KBM-7 (cell line): ENCODE data around the gene KRTAP5-8.
A peak's percentile ranks its signal among the peaks of the same experiment; 100 is the strongest.
"Not testable (repeated sequence)": the region's sequence is repeated elsewhere in the genome, so short reads cannot be mapped to it uniquely, and the experiment has no call there.

Experiments used
- DNase-seq: peaks from one replicate; pipeline ENCODE4 v3.0.0-alpha.2; 2015
- in situ Hi-C: fragments of 300-500 bp; cut with MboI; formaldehyde crosslinking; loops from 2 replicates; pipeline ENCODE4 v1.14.3; 2020; ENCODE audit warnings: low sequenced_read_pairs, low pct_unique_long_range_greater_than_20kb, mixed read lengths

KRTAP5-8 gene

GRCh38 chr11:71505001-71505400 is 32.8 kb upstream of the KRTAP5-8 start:
- DNase-seq = no peak
- in situ Hi-C loops = no loop called here

- in situ Hi-C loops = no loop called here
- no peak for DNase-seq
Measured at GRCh38 chr11:71505781-71506180, 32.0 kb upstream of the KRTAP5-8 start.

DNA sequence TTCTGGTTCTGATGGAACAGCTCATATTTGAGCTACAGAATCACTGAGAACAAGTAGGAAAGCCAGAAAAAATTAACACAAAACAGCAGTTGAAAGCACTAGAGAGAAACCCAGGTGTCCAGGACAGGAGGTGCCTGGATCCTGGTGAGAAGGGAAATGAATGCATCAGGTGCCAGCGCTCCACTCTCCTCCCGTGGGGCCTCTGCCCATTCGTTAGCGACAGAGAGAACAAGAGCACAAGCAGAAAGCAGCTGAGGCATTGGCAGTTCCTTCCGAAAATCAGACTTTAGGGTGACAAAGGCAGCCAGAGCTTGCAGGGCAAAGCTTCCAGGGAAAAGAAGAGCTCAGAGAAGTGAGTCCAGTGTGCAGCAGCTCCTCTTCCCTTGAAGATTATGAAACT is 30.7 kb upstream of the KRTAP5-8 start:
- in situ Hi-C loops = no loop called here
- DNase-seq = no peak

DNA sequence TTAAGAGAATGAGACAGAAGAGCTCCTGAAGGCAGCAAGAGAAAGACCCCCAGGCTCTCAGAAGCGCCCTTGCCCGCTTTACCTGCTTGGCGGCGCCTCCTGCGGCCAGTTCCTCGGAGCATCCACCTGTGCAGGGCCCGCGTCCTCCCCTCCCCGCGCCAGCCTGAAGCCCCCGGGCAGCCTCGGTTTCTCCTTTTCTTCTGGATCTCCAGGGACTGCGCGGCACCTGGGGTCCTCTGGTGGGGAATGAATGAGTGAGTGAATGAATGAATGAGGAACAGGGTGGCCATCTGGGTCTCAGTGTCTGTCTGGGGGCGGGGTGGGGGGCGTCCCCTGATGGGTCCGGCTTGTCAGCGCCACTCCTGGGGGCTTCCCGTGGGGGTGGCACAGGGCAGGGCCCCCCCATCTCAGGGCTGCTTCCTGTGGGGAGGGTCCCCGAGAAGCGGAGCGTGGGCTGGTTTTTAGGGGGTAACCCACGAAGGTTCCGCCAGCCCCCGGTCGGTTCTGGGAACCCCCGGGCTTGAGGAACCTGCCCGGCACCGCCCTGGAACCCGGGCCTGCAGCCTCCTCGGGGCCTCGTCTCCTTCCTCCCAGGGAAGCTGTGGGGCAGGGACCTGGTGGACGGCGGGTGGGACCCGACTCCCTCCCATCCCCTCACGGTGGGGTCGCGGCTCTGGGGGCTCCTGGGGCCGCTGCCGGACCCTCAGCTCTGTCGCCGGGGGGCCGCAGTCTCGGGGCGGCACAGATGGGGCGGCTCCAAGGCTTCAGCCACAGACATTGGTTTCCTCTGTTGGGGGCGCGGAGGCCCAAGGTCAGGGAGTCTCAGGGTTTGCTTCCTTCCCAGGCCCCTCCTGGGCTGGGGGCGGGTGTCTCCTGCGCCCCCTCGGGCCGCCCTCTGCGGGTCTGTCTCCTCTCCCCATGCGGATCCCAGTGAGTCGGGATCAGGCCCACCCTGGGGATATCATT is 19.0 kb upstream of the KRTAP5-8 start:
- no peak for DNase-seq
- in situ Hi-C loops = no loop called here

GRCh38 chr11:71519546-71519945 is 18.3 kb upstream of the KRTAP5-8 start:
- no peak for DNase-seq

DNA sequence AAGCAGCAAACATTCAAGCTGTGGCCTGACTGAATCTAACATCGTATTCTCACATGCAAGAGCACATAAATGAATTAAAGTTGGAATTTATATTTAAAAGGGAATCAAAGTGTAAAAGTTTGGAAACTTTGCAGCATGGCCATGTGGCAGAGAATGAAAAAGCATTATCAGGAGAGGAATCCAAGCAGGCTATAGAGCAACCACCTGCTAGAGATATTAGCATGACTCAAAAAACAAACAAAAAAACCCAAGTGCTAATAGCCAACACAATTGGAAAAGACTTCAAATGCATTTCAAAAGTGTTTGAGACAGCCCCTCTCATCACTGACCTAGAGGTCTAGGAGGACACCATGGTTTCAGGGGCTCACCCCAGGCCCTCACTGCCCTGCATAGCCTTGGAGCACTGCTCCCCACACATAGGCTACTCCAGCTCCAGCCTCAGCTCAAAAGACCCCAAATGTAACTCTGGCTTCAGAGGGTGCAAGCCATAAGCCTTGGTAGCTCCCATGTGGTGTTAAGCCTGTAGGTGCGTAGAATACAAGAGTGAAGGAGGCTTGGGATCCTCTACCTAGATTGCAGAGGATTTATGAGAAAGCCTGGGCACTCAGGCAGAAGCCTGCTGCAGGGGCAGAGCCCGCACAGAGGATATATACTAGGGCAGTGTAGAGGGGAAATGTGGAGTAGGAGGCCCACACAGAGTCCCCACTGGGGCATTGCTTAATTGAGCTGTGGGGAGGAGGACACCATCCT is 12.5 kb upstream of the KRTAP5-8 start:
- no peak for DNase-seq
- in situ Hi-C loops = no loop called here

More at GRCh38 chr11:71519546-71519945, 18.3 kb upstream of the KRTAP5-8 start:
- in situ Hi-C loops = no loop called here

GRCh38 chr11:71525938-71526495 is 11.8 kb upstream of the KRTAP5-8 start:
- in situ Hi-C loops = no loop called here
- no peak for DNase-seq

DNA sequence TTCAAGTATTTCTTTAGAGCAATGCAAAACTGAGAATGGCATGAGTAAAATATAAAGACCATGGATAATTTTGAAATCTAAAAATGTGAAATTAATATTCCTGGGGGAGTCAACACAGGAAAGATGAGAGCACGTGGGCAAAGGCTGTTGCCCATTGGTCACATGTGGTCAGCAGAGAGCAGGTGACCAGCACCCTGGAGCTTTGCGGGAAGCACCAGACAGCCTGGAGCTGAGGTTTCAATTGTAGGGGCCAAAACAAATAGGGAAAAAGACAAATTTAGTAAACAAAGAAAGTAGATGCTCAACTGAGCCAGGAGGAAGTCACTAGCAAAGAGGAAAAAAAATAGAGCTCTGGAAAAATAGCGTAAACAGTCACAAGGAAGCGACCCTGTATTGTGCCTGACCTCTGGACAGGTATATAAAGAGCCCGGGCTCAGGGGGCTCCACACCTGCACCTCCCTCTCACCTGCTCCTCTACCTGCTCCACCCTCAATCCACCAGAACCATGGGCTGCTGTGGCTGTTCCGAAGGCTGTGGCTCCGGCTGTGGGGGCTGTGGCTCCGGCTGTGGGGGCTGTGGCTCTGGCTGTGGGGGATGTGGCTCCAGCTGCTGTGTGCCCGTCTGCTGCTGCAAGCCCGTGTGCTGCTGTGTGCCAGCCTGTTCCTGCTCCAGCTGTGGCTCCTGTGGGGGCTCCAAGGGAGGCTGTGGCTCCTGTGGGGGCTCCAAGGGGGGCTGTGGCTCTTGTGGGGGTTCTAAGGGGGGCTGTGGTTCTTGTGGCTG is 10.8 kb upstream of the KRTAP5-8 start, which contains the start of gene KRTAP5-7:
Gene KRTAP5-7 (plus strand): TSS at position 472 of the 780 bp plus-strand sequence. CDS start 34 bp downstream, at position 506.
- in situ Hi-C loops, DNase-seq: not testable (repeated sequence)

- in situ Hi-C loops = no loop called here
- DNase-seq = no peak
Measured at GRCh38 chr11:71527576-71528210, 10.1 kb upstream of the KRTAP5-8 start.

GRCh38 chr11:71530602-71531001 is 7.2 kb upstream of the KRTAP5-8 start:
- in situ Hi-C loops = no loop called here

DNA sequence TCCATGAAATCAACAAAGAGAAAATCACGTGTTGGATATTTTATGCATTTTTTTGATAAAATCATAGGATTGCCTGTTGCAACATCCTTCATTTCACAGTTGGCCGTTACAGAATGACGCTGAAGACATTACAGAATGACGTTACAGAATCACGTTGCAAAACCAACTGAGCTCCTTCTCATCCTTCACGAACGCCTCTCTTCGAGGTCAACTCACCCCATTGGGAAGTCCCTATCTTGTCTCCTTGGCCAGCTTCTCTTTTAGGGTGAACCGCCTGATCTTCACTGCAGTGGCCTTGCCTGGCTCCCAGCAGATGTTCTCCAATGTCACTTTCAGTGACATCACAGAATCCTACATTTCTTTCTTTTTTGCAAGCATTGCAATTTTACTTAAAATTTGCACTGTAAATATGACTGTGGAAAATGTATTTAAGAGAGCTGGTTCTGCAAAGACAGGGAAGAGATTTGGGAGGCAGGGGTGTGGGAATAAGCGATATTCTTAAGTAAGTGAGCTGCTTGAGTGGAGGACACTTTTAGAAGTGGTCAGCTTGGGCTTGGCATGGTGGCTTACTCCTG is 5.7 kb upstream of the KRTAP5-8 start:
- in situ Hi-C loops = no loop called here
- no peak for DNase-seq

More at GRCh38 chr11:71530602-71531001, 7.2 kb upstream of the KRTAP5-8 start:
- no peak for DNase-seq

DNA sequence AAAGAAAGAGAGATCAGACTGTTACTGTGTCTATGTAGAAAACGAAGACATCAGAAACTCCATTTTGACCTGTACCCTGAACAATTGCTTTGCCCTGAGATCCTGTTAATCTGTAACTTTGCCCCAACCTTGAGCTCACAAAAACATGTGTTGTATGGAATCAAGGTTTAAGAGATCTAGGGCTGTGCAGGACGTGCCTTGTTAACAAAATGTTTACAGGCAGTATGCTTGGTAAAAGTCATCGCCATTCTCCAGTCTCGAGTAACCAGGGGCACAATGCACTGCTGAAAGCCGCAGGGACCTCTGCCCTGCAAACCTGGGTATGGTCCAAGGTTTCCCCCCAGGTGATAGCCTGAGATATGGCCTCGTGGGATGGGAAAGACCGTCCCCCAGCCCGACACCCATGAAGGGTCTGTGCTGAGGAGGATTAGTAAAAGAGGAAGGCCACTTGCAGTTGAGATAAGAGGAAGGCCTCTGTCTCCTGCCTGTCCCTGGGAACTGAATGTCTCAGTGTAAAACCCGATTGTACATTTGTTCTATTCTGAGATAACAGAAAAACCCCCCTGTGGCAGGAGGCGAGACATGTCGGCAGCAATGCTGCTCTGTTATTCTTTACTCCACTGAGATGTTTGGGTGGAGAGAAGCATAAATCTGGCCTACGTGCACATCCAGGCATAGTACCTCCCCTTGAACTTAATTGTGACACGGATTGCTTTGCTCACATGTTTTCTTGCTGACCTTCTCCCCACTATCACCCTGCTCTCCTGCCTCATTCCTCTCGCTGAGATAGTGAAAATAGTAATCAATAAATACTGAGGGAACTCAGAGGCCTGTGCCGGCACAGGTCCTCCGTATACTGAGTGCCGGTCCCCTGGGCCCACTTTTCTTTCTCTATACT is 2.9 kb upstream of the KRTAP5-8 start:
- DNase-seq = peak; percentile 70

DNA sequence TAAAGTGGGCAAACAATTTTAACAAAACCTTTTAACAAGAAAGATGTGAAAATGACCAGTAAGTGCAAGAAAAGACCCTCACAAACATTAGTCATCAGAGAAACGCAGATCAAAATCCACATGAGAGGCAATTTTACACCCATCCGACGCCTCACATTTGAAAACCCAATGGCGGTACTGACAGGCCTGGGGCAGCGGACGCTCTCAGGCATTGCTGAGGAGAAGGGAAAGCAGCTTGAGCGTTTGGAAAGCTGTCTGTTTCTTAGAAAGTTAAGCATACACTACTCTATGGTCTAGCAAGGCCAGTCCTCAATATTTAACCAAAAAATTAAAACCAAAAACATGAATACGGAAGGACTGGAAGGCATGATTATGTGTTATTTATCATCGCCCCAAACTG is 2.0 kb upstream of the KRTAP5-8 start:
- no peak for DNase-seq

More for the DNA sequence above, 2.9 kb upstream of the KRTAP5-8 start:
- in situ Hi-C loops = not testable (repeated sequence)

DNA sequence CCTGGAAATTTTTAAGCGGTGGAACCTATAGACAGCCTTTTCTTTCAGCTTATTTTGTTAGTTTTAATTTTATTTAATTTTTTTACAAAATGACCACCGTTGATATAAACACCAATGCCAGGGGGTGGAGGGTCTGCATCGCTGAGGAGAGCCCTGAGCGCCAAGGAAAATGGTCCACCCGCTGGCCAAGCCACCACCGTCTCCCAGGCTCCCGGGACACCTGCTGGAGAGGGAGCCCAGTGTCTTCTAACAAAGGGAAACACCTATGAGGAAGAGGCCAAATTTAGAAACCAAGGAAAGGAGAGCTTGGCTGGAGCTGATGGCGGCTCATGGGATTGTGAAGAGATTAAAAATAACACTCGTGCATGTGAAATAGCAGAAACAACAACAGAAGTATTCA is 288 bp upstream of the KRTAP5-8 start:
- no peak for DNase-seq
- in situ Hi-C loops = no loop called here

More for the DNA sequence above, 2.0 kb upstream of the KRTAP5-8 start:
- in situ Hi-C loops = no loop called here

GRCh38 chr11:71538666-71538990 is 803 bp downstream of the KRTAP5-8 start:
- no peak for DNase-seq
- in situ Hi-C loops = no loop called here

DNA sequence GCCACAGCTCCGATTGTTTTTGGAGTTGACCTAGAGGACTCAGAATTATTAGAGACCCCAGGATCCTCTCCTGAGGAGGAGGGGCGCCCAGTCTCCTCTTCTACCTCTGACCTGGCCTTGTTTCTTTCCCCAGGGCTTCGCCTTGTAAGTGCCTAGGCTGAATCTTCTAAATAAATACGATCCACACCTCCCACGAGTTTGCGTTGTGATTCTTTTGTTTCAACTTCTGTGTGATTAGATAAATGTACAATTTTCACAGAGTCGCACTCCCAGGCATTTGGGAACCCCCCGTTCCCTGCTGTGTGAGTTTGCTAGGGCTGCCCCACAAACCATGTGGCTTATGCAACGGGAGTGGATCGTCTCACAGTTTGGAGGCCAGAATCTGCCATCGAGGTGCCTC is 1.2 kb downstream of the KRTAP5-8 start:
- no peak for DNase-seq
- in situ Hi-C loops = no loop called here

DNA sequence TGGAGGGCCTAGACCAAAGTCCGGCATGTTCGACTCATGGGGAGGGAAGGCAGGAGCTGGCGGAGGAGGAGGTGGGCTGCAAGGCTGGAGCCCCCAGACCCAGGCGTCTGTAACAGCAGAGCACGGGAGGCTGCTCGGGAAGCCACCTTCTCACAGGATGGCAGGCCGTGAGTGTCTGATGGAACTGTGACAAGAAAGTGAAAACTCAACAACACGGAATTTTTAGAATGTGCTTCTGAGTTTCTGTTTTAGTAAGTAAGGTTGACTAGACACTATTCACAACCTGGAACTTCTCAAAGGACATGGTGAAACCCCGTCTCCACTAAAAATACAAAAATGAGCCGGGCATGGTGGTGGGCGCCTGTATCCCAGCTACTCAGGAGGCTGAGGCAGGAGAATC is 2.1 kb downstream of the KRTAP5-8 start:
- in situ Hi-C loops, DNase-seq: not testable (repeated sequence)
